Measurements from ENCODE around the gene SUCLG1. TPM values are rescaled to one million over a fixed set of nuclear protein-coding genes. Genes with fewer than 3 reads are reported as not detected.

Gene SUCLG1
- total and polyA plus RNA-seq, 2 of the 8 experiments (the other 6 are each of a cell fraction or from before 2014, with no cell fraction given) = 19.9 to 40.0 TPM

- no peak for TF ChIP-seq CHD7 (IDR thresholded peaks at IDR 0.05; ENCODE audit: insufficient replicate concordance, low read length)
- TF ChIP-seq TBP (IDR thresholded peaks at IDR 0.05; ENCODE audit: low read depth, low read length) = no peak
Measured at GRCh38 chr2:84386336-84387040, 72.6 kb downstream of the SUCLG1 start (continued).

All from H1 (cell line).